22Rv1 (cell line): Measurements from ENCODE around the gene PTGDR2.

Source experiments
- ZFX ChIP-seq: fragments of 450-650 bp; IDR thresholded peaks from 2 replicates; pipeline ENCODE4 v1.6.1; 2017; ENCODE audit warnings: antibody characterized with exemption, borderline replicate concordance
- TF ChIP-seq, protein P1 (sequence below): fragments of 450-650 bp; IDR thresholded peaks from 2 replicates; pipeline ENCODE4 v1.5.1; 2017; ENCODE audit warnings: mild to moderate bottlenecking

DNA sequence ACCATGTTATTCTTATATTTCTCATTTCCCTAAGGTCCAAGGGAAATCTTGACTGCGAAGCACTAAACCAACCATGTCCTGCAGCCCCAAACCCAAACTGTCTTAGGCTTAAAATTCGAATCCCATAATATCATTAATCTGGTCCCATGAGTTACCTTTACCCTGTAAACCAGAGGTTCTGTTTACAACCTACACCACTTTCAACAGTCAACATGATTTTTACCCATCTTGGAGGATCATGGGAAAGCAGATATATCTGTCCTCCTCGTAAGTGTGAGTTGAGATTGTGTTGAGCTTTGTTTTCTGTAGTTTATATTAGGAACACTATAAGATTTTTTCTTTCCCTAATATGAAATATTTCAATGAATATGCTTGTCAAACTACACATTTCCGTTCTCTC lies 44.2 kb upstream of the PTGDR2 start:
- TF ChIP-seq, protein P1, sequence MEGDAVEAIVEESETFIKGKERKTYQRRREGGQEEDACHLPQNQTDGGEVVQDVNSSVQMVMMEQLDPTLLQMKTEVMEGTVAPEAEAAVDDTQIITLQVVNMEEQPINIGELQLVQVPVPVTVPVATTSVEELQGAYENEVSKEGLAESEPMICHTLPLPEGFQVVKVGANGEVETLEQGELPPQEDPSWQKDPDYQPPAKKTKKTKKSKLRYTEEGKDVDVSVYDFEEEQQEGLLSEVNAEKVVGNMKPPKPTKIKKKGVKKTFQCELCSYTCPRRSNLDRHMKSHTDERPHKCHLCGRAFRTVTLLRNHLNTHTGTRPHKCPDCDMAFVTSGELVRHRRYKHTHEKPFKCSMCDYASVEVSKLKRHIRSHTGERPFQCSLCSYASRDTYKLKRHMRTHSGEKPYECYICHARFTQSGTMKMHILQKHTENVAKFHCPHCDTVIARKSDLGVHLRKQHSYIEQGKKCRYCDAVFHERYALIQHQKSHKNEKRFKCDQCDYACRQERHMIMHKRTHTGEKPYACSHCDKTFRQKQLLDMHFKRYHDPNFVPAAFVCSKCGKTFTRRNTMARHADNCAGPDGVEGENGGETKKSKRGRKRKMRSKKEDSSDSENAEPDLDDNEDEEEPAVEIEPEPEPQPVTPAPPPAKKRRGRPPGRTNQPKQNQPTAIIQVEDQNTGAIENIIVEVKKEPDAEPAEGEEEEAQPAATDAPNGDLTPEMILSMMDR, result no peak
- no peak for TF ChIP-seq ZFX
